ENCODE results near the gene SLC25A12. TPM values are rescaled to one million over a fixed set of nuclear protein-coding genes. Genes with fewer than 3 reads are reported as not detected.
A peak's percentile ranks its signal among the peaks of the same experiment; 100 is the strongest.

Gene SLC25A12
- total and polyA plus RNA-seq, 9 of the 15 experiments (the other 6 are each of a cell fraction or from before 2014, with no cell fraction given), result 13.5 to 36.5 (median 21.7) TPM

- DNase-seq (ENCODE audit: extremely low read depth in 1 of 4, low spot score in 3 of 4) (peak in 1 of 4 experiments; percentile 12), FAIRE-seq (no peak), ATAC-seq (peak; percentile 53; the same call in 2 of the 3 replicates)
- intact Hi-C loops (cut with micrococcal nuclease) (no loop called here), in situ Hi-C loops (cut with MboI) (no loop called here)
- WGBS (ENCODE audit: insufficient coverage, low coverage, missing lambda C conversion rate), result 84% methylated on average over 11 of the region's 11 CpGs
- Histone ChIP-seq H3K27ac (ENCODE audit: extremely low read depth, low read depth, low read length) (no peak overlapping the region), H3K4me2 (ENCODE audit: insufficient read depth, low read length) (no peak overlapping the region), H3K4me3 (no peak overlapping the region), H2AFZ (ENCODE audit: low read depth, low read length) (no peak overlapping the region), H3K27me3 (ENCODE audit: control insufficient read depth in 2 of 2, insufficient read depth in 2 of 2, low read length in 2 of 2) (no peaks in the 10 kb centered on the region), H3K9me3 (replicated peaks; ENCODE audit: control insufficient read depth, insufficient read depth, low read depth, low read length) (no peaks in the 10 kb centered on the region), H3K36me3 (ENCODE audit: control insufficient read depth, insufficient read depth, low read length) (peaks cover 50% of the 10 kb centered on the region), H4K20me1 (replicated peaks; ENCODE audit: control insufficient read depth, insufficient read depth, low read length) (no peaks in the 10 kb centered on the region), H3K9me1 (ENCODE audit: control insufficient read depth, insufficient read depth, low read length) (no peaks in the 10 kb centered on the region), H3K4me1 (replicated peaks in 1 of 2; ENCODE audit: control insufficient read depth in 2 of 2, insufficient read depth in 2 of 2, low read length in 2 of 2) (no peaks in the 10 kb centered on the region), H3K79me2 (ENCODE audit: control insufficient read depth, insufficient read depth, low read length) (no peaks in the 10 kb centered on the region), H3K9ac (ENCODE audit: insufficient read depth in 1 of 2, low read depth in 2 of 2, low read length in 2 of 2) (no peak overlapping the region)
- TF ChIP-seq E2F3 (CRISPR knock-in tag; IDR thresholded peaks at IDR 0.05) (no peak), ZBED1 (IDR thresholded peaks at IDR 0.05) (no peak), SRSF7 (optimal IDR thresholded peaks at IDR 0.05; ENCODE audit: low read depth, low read length) (no peak), CTCF (IDR thresholded peaks at IDR 0.05 in 2 of 3, conservative IDR thresholded peaks at IDR 0.05 in 1 of 3; ENCODE audit: insufficient read depth in 2 of 3, low read depth in 1 of 3, low read length in 3 of 3) (peak in 2 of 3 experiments; percentile 12; a peak in 1 of 6 replicates), CEBPB (tag; IDR thresholded peaks at IDR 0.05) (no peak), SMARCB1 (IDR thresholded peaks at IDR 0.05; ENCODE audit: insufficient read length, low read depth) (no peak), RAD21 (CRISPR knock-in tag; conservative IDR thresholded peaks at IDR 0.05 in 1 of 2, IDR thresholded peaks at IDR 0.05 in 1 of 2) (peak in 1 of 2 experiments; percentile 35; a peak in 1 of 4 replicates), ZNF140 (CRISPR knock-in tag; IDR thresholded peaks at IDR 0.05) (no peak)
- ChIA-PET CTCF (ENCODE audit: low intra/inter-chr PET ratio) (interaction anchor here (1.2 kb wide), 1 partner anchor 316 kb away, joined by 3 read pairs; no protein-coding TSS in a partner anchor), POLR2A (interaction anchor here (0.6 to 0.9 kb wide), 2 partner anchors 10 to 118 kb away, joined by 3 read pairs; no protein-coding TSS in a partner anchor)
- no TSS peak for BruUV-seq (replicated peaks)
These were observed 106.5 kb downstream of the SLC25A12 start for GRCh38 chr2:171787333-171788072.

Data from K562 (cell line).